DOHH2 (cell line): ENCODE measurements around the gene KCNG2.

Experiments used
- CTCF ChIP-seq: fragments of 200-600 bp; sonication (generic); IDR thresholded peaks from one replicate; pipeline ENCODE4 v1.5.1; 2014; ENCODE audit warnings: antibody characterized with exemption, mild to moderate bottlenecking, low read depth, low read length; ENCODE audit not compliant: poor library complexity, severe bottlenecking
- EZH2phosphoT487 ChIP-seq: fragments of 200-600 bp; sonication (generic); IDR thresholded peaks from 2 replicates; pipeline ENCODE4 v1.6.1; 2017; ENCODE audit warnings: borderline replicate concordance, mild to moderate bottlenecking, antibody characterized with exemption, low read length, moderate library complexity, mixed read lengths

GRCh38 chr18:79947054-79947755 lies 149.5 kb downstream of the KCNG2 start:
- no peak for TF ChIP-seq CTCF
- no peak for TF ChIP-seq EZH2phosphoT487
